GM12891 (cell line): ENCODE data around the gene CAMTA1.

Source experiments
- DNase-seq: peaks from one replicate; pipeline ENCODE4 v3.0.0; 2011; ENCODE audit warnings: low spot score; ENCODE audit not compliant: insufficient read length
- FAIRE-seq: peaks from 2 replicates; lab custom pipeline; 2011; peaks lifted over from hg19 to GRCh38; lab: Jason Lieb, UNC
- PAX5 ChIP-seq: IDR thresholded peaks from 2 replicates; pipeline ENCODE4 v1.6.1; 2011; ENCODE audit warnings: low read length, moderate library complexity, mild to moderate bottlenecking; ENCODE audit not compliant: insufficient read depth, severe bottlenecking
- POLR2A ChIP-seq: IDR thresholded peaks from 2 replicates; pipeline ENCODE4 v1.6.1; 2011; ENCODE audit warnings: low read depth, low read length, control low read depth
- POLR2AphosphoS5 ChIP-seq: IDR thresholded peaks from 2 replicates; pipeline ENCODE4 v1.6.1; 2011; ENCODE audit warnings: low read depth, low read length, control low read depth
- POU2F2 ChIP-seq: IDR thresholded peaks from 2 replicates; pipeline ENCODE4 v1.6.1; 2011; ENCODE audit warnings: low read depth, mild to moderate bottlenecking, control low read depth, low read length, moderate library complexity
- SPI1 ChIP-seq: IDR thresholded peaks from 2 replicates; pipeline ENCODE4 v1.6.1; 2011; ENCODE audit warnings: low read depth, low read length, control low read depth
- TAF1 ChIP-seq: IDR thresholded peaks from 2 replicates; pipeline ENCODE4 v1.6.1; 2011; ENCODE audit warnings: low read depth, low read length, control low read depth

The CAMTA1 gene

DNA sequence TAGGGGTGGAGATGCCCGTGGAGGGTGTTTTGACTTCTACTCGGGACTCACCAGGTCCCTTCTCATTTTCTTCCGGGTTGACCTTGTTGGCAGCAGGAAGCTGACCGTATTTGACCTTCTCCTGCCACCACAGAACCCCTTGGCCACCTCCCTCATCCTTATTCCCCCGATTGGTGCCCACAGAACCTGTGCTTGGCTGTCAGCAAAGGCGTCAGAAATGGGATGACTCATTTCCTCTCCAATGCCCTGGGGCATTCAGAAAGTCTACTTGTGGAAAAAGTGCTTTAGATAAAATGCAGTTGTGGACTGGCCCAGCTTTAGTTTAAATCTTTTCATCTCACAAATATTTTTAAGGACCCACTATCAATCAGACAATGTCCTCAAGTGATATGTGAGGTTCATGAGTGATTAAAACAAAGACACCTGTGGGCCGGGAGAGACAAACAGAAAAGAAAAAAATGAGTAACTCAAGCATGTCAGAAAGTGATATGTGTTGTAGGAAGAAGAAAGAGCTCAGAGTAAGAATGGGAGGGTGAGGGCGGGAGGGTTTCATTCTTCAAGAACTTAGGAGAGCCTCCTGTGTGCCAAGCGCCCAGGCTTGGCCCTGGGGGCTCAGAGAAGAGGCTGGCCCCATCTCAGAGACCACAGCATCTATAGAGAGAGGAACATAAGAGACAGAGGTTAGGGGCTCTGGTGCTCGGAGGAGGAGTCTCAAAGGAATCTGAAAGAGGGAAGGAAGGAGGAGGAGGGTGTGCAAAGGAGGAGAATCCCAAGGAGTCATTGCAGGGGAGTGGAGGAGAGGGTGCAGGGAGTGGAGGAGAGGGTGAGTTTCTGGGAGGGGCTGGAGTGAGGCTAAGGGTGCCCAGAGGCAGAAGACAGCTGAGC, 764.3 kb downstream of the CAMTA1 start:
- FAIRE-seq, result no peak
- DNase-seq, result no peak
- no peak for TF ChIP-seq PAX5
- no peak for TF ChIP-seq SPI1
- no peak for TF ChIP-seq POLR2A
- TF ChIP-seq POLR2AphosphoS5, result no peak
- TF ChIP-seq TAF1, result no peak
- no peak for TF ChIP-seq POU2F2

DNA sequence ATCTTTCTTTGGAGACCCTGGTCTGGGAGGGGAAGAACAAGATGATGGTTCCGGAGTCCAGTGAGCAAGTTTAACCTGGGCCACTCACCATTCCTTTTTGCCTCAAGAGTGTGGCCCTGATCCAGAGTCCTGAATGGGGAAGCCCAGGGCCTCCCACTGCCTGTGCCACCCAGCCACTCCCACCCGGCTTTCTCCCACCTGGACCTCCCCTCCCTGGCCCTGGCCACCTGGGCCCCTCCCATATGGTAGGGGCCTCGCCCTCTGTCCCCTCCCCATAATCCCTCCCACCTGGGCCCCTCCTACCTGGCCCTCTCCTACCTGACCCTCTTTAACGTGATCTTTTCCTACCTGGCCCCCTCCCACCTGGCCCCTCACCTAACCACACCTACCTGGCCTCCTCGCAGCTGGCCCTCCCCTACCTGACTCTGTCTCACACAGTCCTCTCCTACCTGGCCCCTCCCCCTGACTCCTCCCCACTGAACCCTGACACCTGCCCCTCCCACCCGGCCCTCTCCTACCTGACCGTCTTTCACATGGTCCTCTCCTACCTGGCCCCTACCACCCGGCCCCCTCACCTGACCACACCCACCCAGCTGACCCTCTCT, 765.1 kb downstream of the CAMTA1 start:
- FAIRE-seq (no peak), DNase-seq (no peak)
- no peak for TF ChIP-seq TAF1
- TF ChIP-seq PAX5, result no peak
- no peak for TF ChIP-seq POLR2AphosphoS5
- TF ChIP-seq POLR2A, result no peak
- no peak for TF ChIP-seq POU2F2
- no peak for TF ChIP-seq SPI1

DNA sequence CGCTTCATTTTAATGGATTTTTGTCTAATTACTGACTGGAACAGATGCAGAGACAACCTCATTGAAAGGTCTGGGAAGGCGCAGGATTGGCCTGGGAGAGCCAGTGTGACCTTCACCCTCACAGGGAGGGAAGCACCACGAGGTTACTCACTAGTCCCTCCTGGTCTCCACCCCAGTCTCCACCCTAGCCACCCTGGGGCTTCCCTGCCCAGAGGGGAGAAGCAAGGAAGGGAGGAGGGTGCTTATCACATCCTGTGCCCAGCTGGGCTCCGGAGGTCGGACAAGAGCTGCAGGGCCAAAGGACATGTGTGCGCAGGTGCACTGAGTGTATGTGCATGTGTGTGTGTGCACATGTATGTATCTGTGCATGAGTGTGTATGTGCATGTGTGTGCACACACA, 765.7 kb downstream of the CAMTA1 start:
- no peak for DNase-seq
- no peak for TF ChIP-seq POLR2AphosphoS5
- TF ChIP-seq POLR2A, result no peak
- TF ChIP-seq SPI1, result no peak
- no peak for TF ChIP-seq TAF1
- no peak for TF ChIP-seq POU2F2
- TF ChIP-seq PAX5, result no peak
- FAIRE-seq, result peak; percentile 26

DNA sequence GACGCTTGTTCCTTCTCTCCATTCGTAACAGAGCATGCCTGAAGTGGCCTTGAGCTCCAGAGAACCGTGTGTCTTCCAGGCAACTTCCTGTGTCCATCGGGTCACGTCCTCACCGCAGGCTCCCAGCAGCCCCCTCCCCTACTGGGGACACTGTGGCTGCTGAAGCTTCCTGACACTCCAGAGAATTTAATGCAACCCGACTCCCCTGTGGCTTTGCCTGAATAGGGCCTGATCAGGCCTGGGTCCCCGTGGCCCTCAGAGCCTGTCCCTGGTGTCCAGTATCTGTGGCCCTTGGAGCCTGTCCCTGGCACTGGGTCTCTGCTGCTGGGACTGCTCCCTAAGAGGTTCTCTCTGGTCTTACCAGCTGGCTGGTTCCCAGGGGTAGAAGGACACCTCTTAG, 766.2 kb downstream of the CAMTA1 start:
- DNase-seq (no peak), FAIRE-seq (no peak)

DNA sequence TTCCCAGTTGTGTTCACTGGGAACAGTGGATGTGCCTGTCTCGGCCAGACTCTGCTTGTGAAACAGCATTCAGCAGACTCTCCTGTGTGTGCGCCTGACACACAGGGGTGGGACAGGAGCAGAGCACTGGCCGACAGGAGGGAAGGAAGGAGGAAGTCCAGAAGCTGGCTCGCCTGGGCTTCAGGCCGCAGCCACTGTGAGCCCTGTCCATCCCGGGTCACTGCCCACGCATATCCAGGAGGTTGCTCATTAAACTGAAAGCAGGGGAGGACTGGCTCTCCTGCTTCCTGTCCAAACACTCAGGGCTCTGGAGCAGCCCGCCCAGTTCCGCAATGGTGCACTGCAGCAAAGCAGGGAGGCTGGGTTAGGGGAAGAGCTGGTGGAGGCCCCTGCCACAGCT, 767.1 kb downstream of the CAMTA1 start:
- DNase-seq (no peak), FAIRE-seq (no peak)
- TF ChIP-seq POLR2A (no peak), POLR2AphosphoS5 (no peak), TAF1 (no peak), SPI1 (no peak), POU2F2 (no peak), PAX5 (no peak)

More for the DNA sequence above, 766.2 kb downstream of the CAMTA1 start:
- no peak for TF ChIP-seq SPI1
- TF ChIP-seq PAX5, result no peak
- no peak for TF ChIP-seq POLR2A
- TF ChIP-seq TAF1, result no peak
- TF ChIP-seq POU2F2, result no peak
- TF ChIP-seq POLR2AphosphoS5, result no peak

DNA sequence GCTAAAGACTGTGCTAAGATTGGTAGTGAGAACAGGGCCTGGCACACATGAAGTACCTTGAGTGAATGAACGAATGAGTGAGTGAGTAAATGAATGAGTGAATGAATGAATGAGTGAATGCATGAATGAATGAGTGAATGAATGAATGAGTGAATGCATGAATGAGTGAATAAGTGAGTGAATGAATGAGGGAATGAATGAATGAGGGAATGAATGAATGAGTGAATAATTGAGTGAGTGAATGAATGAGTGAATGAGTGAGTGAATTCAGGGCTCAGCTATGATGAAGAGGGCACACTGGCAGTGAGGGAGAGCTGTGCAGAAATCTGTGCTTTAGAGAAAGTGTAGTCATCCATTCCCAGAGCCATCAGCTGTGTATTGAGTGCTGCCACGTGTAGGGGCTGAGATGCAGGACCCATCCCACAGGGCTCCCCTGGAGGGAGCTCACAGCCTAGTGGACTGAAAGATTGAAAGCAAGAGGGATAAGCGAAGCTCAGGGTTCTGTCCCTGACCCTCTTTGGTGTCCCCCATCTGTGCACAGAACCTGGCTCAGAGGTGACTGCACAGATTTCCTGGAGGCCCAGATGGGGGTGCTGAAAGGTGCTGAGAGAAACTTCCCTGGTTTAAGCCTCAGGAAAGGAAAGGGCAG, 767.9 kb downstream of the CAMTA1 start:
- FAIRE-seq, result no peak
- DNase-seq, result no peak
- no peak for TF ChIP-seq POU2F2
- TF ChIP-seq SPI1, result no peak
- no peak for TF ChIP-seq PAX5
- TF ChIP-seq POLR2A, result no peak
- no peak for TF ChIP-seq POLR2AphosphoS5
- no peak for TF ChIP-seq TAF1

DNA sequence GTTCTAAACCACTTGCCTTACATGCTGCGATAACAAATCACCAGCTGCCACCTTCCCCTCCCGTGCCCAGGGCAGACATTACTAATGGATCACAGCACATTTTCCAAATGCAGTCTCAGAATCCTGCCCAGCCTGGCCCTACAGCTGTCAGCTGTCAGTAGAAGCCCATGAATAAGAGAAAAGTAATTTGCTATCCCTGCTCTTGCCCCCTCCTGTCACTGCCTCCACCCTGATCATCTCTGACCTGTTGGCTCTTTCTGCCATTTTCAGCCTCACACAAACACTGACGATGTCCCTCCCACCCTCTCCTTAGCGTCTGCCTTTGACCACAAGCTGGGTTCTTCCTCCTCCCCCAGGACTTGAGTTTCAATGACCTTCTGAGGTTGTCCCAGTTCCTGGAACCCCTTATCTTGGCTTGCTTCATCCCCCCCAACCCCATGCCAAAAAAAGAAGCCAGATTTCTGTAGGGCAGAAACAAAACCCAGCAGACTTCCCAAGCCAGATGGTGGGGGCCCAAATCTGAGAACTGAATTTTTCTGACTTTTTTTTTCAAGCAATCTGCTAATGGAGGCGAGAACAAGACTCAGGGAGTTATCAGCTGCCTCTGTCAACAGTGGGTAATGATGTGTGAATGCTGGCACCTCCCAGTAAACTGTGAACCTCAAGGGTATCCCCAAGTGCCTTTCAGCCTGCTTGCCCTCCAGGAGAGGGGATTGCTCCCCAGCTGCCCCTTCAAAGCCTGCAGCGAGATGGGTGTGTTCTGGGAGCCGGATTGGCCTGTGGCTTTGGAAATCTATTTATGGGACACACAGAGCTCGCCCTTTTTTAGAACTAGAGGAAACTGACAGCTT, 769.4 kb downstream of the CAMTA1 start:
- TF ChIP-seq SPI1 (no peak), TAF1 (no peak), POLR2AphosphoS5 (no peak), PAX5 (no peak), POLR2A (no peak), POU2F2 (no peak)
- no peak for DNase-seq
- FAIRE-seq, result no peak

DNA sequence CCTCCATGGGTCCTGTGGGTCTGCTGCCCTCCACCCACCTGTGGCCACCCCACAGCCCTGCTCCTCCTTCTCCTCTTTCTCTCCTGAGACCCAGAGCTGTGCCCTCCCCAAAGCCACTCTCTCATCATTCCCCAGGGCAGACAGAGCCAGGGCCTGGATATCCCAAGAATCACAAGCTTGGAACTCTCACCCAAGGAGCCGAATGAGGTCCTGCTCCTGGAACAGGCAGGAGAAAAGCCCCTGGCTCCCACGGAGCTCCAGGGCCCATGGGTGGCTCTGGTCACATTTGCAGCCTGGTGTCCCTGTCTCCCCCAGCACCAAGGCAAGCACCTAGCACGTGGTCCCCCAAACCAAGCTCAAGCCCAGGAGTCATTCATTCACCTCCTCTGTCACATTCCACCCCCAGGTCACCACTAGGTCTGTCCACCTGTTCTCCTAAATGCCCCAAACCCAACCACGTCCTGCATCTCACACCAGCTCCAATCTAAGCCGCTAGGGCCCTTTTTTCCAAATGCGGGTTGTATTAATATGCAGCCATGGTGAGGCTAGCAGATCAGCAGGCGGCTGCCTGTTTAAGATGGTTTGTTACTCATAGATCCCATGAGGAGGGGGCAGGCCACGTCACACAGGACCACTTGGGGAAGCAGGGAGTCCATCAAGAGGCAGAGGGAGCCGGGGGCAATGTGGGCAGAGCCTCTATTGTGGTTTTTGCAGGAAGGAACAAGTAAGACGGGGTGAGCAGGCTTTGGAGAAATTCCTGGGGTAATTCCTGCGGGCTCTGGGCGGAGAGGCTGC, 770.3 kb downstream of the CAMTA1 start:
- TF ChIP-seq POU2F2, result no peak
- TF ChIP-seq TAF1, result no peak
- no peak for TF ChIP-seq SPI1
- TF ChIP-seq POLR2AphosphoS5, result no peak
- TF ChIP-seq POLR2A, result no peak
- no peak for TF ChIP-seq PAX5
- FAIRE-seq (no peak), DNase-seq (no peak)
